Right lobe of liver (tissue), 6 donors: ENCODE results near the gene DNAH1. TPM values are rescaled to one million over a fixed set of nuclear protein-coding genes. Genes with fewer than 3 reads are reported as not detected.

ENCODE experiments used
- ATAC-seq, 4 donors: fragments of 200-7000 bp; cut with Tn5 transposase; one replicate each; pipeline ENCODE4 v1.9.1; 2020; ENCODE audit warnings: mild to moderate bottlenecking in 4 of 4, moderate library complexity in 4 of 4
- DNase-seq, 3 donors: peaks; one replicate each; pipeline ENCODE4 v3.0.0-alpha.2; 2020
- H3K27ac ChIP-seq, 3 donors: fragments of 200-600 bp; one replicate each; pipeline ENCODE4 v1.8.0; 2022
- H3K27me3 ChIP-seq, 2 donors: fragments of 200-600 bp; one replicate each; pipeline ENCODE4 v1.8.0; 2022
- H3K36me3 ChIP-seq, 4 donors: fragments of 200-600 bp; sonication (generic) in 1 of 4; one replicate each; pipeline versions ENCODE4 v1.5.1 to v1.8.0; 2017 to 2022; ENCODE audit warnings: control low read depth in 1 of 4
- H3K4me1 ChIP-seq, 4 donors: fragments of 200-600 bp; sonication (generic) in 1 of 4; one replicate each; pipeline versions ENCODE4 v1.5.1 to v1.8.0; 2017 to 2022; ENCODE audit warnings: control low read depth in 1 of 4
- H3K4me3 ChIP-seq, 3 donors: fragments of 200-600 bp; one replicate each; pipeline ENCODE4 v1.8.0; 2022
- H3K9me3 ChIP-seq, 4 donors: fragments of 200-600 bp; sonication (generic) in 1 of 4; one replicate each; pipeline versions ENCODE4 v1.5.1 to v1.8.0; 2017 to 2022; ENCODE audit warnings: control low read depth in 1 of 4
- POLR2A ChIP-seq: fragments of 450-650 bp; IDR thresholded peaks from one replicate; pipeline ENCODE4 v1.6.1; 2017; ENCODE audit warnings: antibody characterized with exemption, mild to moderate bottlenecking
- WGBS: methylation state at CpG from one replicate; pipeline ENCODE4 v1.1.6; 2018; ENCODE audit warnings: low coverage, low lambda C conversion rate; ENCODE audit not compliant: insufficient coverage; ENCODE audit errors: missing lambda C conversion rate; 5-methylcytosine and 5-hydroxymethylcytosine counted together
- intact Hi-C, 2 donors: fragments of 100-400 bp; cut with DNase I; formaldehyde crosslinking; loops; one replicate each; pipeline versions ENCODE4 v1.11.2 to v1.14.1; 2022
- total RNA-seq, 6 experiments: library from RNA; depleted of rRNA in 2 of 6; stranded (reverse); fragments of >200 nt in 2 of 6; fragmentation: NEBNext Ultra II Directional in 3 of 6; extraction: Animal tissue kit (Norgen Biotek cat#: 25700) in 3 of 6; gene quantifications; one replicate each; pipeline versions ENCODE4 v1.1.0 to v1.2.4, GENCODE V29; 2016 to 2023
- TF ChIP-seq, protein P1 (sequence below), 4 donors: fragments of 200-600 bp in 3 of 4; fragments of 450-650 bp in 1 of 4; IDR thresholded peaks; one replicate each; pipeline versions ENCODE4 v1.5.1 to v1.8.0; 2016 to 2022; ENCODE audit warnings: antibody characterized with exemption in 4 of 4, mild to moderate bottlenecking in 2 of 4
- donor health status: DM: no; HTN: yes; CAD: no.
- donor health status: DM: no; HTN: no; CAD: no.
- donor health status: DM: no; HTN: no; CAD: no.
- donor health status: DM: no; HTN: yes; CAD: no.
- donor health status: DM: no; HTN: yes; CAD: no.

The DNAH1 gene
- total RNA-seq, 6 experiments from 2014 or later = 1.6 to 11.2 (median 8.1) TPM

GRCh38 chr3:52428151-52429005 is 112.3 kb downstream of the DNAH1 start:
- peak; percentile 91 to 94 (median 93) for ATAC-seq
- DNase-seq = peak in 1 of 3 donors; percentile 66
- H3K27ac ChIP-seq = no peak overlapping the region
- no peak overlapping the region for H3K4me3 ChIP-seq
- no peaks in the 10 kb centered on the region for H3K9me3 ChIP-seq
- intact Hi-C loops = no loop called here
- no peak for TF ChIP-seq POLR2A
- TF ChIP-seq, protein P1, sequence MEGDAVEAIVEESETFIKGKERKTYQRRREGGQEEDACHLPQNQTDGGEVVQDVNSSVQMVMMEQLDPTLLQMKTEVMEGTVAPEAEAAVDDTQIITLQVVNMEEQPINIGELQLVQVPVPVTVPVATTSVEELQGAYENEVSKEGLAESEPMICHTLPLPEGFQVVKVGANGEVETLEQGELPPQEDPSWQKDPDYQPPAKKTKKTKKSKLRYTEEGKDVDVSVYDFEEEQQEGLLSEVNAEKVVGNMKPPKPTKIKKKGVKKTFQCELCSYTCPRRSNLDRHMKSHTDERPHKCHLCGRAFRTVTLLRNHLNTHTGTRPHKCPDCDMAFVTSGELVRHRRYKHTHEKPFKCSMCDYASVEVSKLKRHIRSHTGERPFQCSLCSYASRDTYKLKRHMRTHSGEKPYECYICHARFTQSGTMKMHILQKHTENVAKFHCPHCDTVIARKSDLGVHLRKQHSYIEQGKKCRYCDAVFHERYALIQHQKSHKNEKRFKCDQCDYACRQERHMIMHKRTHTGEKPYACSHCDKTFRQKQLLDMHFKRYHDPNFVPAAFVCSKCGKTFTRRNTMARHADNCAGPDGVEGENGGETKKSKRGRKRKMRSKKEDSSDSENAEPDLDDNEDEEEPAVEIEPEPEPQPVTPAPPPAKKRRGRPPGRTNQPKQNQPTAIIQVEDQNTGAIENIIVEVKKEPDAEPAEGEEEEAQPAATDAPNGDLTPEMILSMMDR (IDR thresholded peaks at IDR 0.05) = peak; percentile 73 to 82 (median 76)
- no peaks in the 10 kb centered on the region for H3K4me1 ChIP-seq
- no peaks in the 10 kb centered on the region for H3K36me3 ChIP-seq
- H3K27me3 ChIP-seq = no peaks in the 10 kb centered on the region
- WGBS = 10% methylated on average over 3 of the region's 7 CpGs

DNA sequence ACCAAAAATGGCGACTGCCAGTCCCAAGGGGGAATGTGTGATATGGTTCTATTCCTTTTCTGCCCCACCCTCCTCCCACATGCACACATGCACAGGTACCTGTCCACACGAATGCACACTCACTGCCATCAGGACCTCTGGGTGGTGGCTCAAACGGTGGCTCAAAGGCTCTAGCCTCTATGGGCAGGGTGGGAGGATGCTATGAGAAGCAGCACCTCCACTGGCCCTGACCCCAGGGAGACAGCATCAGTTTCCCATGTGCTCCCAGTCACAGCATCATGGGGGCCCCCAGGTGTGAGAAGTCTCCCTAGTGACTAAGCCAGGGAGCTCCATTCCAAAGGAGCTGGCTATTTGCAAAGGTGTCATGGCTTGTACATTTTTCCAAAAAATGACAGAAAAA is 112.9 kb downstream of the DNAH1 start:
- DNase-seq (no peak), ATAC-seq (no peak)
- TF ChIP-seq, protein P1 (IDR thresholded peaks at IDR 0.05) = no peak
- TF ChIP-seq POLR2A = no peak
- no peaks in the 10 kb centered on the region for H3K27me3 ChIP-seq
- H3K27ac ChIP-seq = no peak overlapping the region
- no peaks in the 10 kb centered on the region for H3K9me3 ChIP-seq
- intact Hi-C loops = no loop called here
- no peaks in the 10 kb centered on the region for H3K4me1 ChIP-seq
- H3K36me3 ChIP-seq = no peaks in the 10 kb centered on the region
- WGBS = 27% methylated on average over 3 of the region's 3 CpGs
- H3K4me3 ChIP-seq = no peak overlapping the region

GRCh38 chr3:52429779-52430415 is 113.8 kb downstream of the DNAH1 start:
- Histone ChIP-seq H3K9me3 (no peaks in the 10 kb centered on the region), H3K27ac (no peak overlapping the region), H3K36me3 (no peaks in the 10 kb centered on the region), H3K4me1 (no peaks in the 10 kb centered on the region), H3K27me3 (no peaks in the 10 kb centered on the region), H3K4me3 (no peak overlapping the region)
- no peak for ATAC-seq
- TF ChIP-seq, protein P1 (IDR thresholded peaks at IDR 0.05) = no peak
- no peak for TF ChIP-seq POLR2A
- WGBS = 88% methylated on average over 3 of the region's 7 CpGs
- DNase-seq = no peak
- intact Hi-C loops = no loop called here

- Histone ChIP-seq H3K9me3 (no peaks in the 10 kb centered on the region), H3K36me3 (no peaks in the 10 kb centered on the region), H3K4me3 (no peak overlapping the region), H3K4me1 (no peaks in the 10 kb centered on the region), H3K27me3 (no peaks in the 10 kb centered on the region), H3K27ac (no peak overlapping the region)
- no peak for ATAC-seq
- no peak for TF ChIP-seq POLR2A
- TF ChIP-seq, protein P1 (IDR thresholded peaks at IDR 0.05) = no peak
- no peak for DNase-seq
- intact Hi-C loops = no loop called here
- 75% methylated on average over 5 of the region's 9 CpGs for WGBS
Measured at GRCh38 chr3:52430416-52430810, 114.3 kb downstream of the DNAH1 start.
